GM19238 (cell line): ENCODE measurements around the gene PSMD6.

Experiments
- DNase-seq: peaks from one replicate; pipeline ENCODE4 v3.0.0; 2011; ENCODE audit warnings: low spot score; ENCODE audit not compliant: insufficient read length

PSMD6 gene

GRCh38 chr3:64046592-64046991 is 23.3 kb upstream of the PSMD6 start:
- no peak for DNase-seq

GRCh38 chr3:64042952-64043351 is 19.7 kb upstream of the PSMD6 start:
- no peak for DNase-seq

GRCh38 chr3:64039981-64040733 is 16.9 kb upstream of the PSMD6 start:
- DNase-seq, result no peak

- DNase-seq, result no peak
Observed at GRCh38 chr3:64039332-64039731, 16.0 kb upstream of the PSMD6 start.

GRCh38 chr3:64038253-64038767 is 15.0 kb upstream of the PSMD6 start:
- no peak for DNase-seq

GRCh38 chr3:64037084-64037483 is 13.8 kb upstream of the PSMD6 start:
- no peak for DNase-seq

- no peak for DNase-seq
Observed at GRCh38 chr3:64033069-64033468, 9.8 kb upstream of the PSMD6 start.

- no peak for DNase-seq
Observed at GRCh38 chr3:64031540-64032508, 8.5 kb upstream of the PSMD6 start.

GRCh38 chr3:64030741-64031140 is 7.4 kb upstream of the PSMD6 start:
- DNase-seq, result peak; percentile 61

GRCh38 chr3:64029287-64029686 is 6.0 kb upstream of the PSMD6 start:
- DNase-seq, result no peak

GRCh38 chr3:64028754-64029153 is 5.5 kb upstream of the PSMD6 start:
- DNase-seq, result no peak

GRCh38 chr3:64027658-64028057 is 4.4 kb upstream of the PSMD6 start:
- DNase-seq, result no peak

GRCh38 chr3:64026346-64026745 is 3.1 kb upstream of the PSMD6 start:
- no peak for DNase-seq

GRCh38 chr3:64023861-64024223 is 548 bp upstream of the PSMD6 start:
- DNase-seq, result no peak

GRCh38 chr3:64022451-64023186 is 675 bp downstream of the PSMD6 start:
- no peak for DNase-seq

- no peak for DNase-seq
Observed at GRCh38 chr3:64021922-64022321, 1.4 kb downstream of the PSMD6 start.

- no peak for DNase-seq
Observed at GRCh38 chr3:64019879-64020278, 3.4 kb downstream of the PSMD6 start.

GRCh38 chr3:64019271-64019670 is 4.0 kb downstream of the PSMD6 start:
- DNase-seq, result no peak

GRCh38 chr3:64016941-64017620 is 6.2 kb downstream of the PSMD6 start:
- DNase-seq, result no peak

- DNase-seq, result no peak
Observed at GRCh38 chr3:64011685-64012084, 11.6 kb downstream of the PSMD6 start.

GRCh38 chr3:64010199-64010598 is 13.1 kb downstream of the PSMD6 start:
- no peak for DNase-seq
